ENCODE data around the gene DRGX.

DRGX gene

DNA sequence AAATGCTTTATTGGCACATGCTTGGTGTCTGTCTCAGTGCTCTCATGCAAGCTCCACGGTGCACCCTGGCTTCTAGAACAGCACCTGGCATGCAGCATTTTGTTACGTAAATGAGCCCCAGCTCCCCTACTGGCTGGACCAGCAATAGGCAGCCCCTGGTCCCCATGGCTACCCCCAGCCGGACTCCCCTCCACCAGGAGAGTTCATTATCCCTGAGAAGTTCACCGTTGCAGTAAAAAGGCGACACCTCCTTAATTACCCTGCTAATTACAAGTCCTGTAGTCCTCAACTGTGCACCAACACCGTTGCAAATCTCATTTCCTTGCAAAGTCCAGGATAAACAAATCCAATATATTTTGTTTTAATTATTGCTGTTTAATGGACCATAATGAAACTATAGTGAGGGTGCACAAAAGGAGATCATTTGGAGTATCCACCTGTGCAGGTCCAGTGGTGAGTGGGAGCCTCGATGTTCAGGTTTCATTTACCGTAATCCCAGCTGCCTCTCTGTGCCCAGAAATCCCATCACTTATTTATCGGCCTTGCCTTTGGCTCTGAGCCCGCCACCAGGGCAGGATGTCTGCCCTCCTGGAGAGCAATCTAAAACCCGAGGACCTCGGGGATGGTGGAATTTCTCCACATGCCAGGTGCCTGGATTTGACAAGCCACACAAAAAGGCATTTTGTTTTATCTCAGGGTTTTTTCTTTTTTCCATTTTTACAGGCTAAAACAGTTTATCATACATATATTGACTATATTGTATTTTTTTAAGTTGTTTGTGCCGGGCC lies 12.8 kb upstream of the DRGX start:
- no peak for DNase-seq (ENCODE audit: low read depth in 2 of 3, low spot score in 2 of 3)

DNA sequence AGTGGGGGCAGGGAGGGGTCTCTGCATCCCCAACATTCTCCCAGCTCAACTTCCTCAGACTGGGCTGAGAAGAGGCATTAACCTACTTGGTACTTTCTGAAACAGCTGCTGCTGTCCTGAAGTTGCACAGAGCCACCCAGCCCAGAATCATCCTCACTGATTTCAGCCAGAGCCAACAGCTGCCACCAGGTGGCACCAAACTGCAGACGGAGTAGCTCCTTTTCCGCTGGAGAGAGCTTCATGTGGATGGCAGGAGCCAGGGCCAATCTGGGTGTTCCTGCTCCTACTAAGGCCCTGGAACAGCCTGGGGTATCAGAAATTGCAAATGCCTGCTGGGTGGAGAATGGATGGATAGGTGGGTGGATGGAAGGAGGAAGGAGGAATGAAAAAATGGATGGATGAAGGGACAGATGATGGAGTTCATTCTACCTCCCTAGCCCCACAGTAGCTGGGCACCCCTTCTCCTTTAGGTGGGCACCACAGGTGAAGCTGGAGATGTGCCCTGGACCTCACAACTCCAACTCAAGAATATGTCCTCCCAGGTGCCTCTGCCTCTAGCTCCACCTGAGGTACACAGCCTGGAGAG lies 11.8 kb upstream of the DRGX start:
- peak; percentile 32 to 63 (median 50) for DNase-seq (ENCODE audit: low read depth in 2 of 3, low spot score in 2 of 3)

DNA sequence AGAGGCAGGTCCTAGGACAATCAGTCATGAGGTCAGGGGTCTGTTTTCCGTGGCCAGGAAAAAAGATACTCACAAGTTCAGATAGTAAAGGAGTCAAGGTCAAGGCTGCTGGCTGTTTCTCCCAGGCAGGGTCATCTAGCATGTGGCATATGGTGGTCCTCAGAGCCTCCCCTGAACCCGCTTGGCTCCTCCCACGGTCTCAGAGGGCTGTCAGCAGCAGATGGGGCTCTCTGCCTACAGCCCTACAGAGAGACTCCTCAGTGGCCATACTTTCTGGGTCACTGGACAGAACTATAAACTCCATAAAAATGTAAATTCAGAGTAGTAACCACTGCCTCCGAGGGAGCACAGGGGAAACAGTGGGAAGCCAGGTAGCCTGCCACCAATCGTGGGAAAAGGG lies 11.3 kb upstream of the DRGX start:
- DNase-seq (ENCODE audit: low read depth in 2 of 3, low spot score in 2 of 3) = no peak

DNA sequence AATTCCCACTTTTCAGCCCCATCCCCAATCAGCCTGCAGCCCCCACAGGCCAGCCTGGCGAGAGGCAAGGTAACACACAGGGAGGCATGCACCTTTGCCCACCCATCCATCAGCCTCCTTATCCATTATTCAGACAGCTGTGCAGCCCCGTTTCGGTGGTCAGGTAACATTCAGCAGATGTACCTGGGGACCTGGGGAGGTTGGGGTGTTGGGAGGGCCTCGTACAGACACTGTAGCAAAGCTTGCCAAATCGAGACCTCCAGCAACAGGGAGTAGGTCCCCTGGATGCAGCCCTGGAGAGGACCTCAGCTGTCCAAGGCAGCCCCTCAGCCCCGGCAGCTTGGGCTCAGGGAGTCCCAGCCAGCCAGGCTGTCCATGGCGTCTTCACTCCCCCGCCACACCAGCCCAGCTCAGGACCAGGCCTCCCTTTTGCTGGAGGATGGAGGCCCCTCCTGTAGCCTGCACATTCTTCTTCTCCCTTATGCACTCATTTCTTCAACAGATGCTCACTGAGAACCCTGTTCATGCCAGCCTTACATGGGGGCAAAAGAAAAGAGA lies 8.5 kb upstream of the DRGX start:
- no peak for DNase-seq (ENCODE audit: low read depth in 2 of 3, low spot score in 2 of 3)

DNA sequence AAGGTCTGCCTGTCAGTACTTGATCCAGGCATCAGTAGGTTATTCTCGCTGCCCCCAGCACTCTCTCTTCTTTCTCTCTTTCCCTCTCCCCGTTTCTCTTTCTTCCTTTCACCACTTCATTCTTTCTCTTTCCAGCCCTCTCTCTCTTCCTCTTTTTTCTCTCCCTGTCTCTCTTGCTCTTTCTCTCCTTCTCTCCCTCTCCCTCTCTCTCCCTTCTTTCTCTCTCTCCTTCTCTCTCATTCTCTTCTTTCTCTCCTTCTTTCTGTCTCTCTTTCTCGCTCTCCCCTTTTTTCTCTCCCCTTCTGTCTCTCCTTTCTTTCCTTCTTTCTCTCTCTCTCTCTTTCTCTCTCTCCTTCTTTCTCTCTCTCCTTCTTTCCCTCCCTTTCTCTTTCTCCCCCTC lies 7.5 kb upstream of the DRGX start:
- DNase-seq (ENCODE audit: low read depth in 2 of 3, low spot score in 2 of 3) = no peak

DNA sequence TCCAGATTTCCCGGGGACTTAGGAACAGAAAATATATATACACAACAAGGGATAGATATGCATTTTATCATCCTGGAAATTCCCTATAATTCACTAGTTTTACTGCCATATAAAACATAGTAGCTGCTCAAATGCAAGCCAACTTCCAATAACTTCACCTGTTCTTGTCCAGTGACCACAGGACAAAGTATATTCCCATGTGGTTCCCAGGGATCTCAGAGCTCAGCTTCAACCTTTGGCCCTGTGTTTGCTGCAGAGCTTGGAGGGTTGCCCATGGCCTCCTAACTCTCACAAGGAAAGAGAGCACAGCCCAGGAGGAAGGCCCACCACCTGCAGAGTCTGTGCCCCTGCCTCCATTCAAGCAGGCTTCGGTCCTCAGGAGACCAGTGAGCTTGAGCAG lies 4.5 kb upstream of the DRGX start:
- DNase-seq (ENCODE audit: low read depth in 2 of 3, low spot score in 2 of 3) = no peak

DNA sequence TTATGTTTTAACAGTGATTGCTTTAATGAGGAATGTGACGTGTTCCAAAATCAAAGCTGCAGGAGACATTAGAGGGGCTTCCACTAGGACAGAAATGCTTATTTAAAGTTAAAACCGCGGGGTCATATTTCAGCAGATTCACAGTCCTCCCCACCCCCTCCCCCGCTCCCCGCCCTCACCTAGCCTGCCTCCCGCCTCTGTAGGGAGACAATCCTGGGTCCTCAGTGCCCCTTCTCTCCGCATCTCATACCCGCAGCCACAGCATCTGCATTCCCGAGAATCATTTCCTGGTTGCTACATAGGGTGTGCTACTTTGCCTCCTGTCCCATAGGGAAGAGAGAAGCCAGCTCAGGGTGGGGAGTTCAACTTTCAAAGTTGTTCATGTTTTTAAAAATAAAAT lies 3.1 kb upstream of the DRGX start:
- no peak for DNase-seq (ENCODE audit: low read depth in 2 of 3, low spot score in 2 of 3)

DNA sequence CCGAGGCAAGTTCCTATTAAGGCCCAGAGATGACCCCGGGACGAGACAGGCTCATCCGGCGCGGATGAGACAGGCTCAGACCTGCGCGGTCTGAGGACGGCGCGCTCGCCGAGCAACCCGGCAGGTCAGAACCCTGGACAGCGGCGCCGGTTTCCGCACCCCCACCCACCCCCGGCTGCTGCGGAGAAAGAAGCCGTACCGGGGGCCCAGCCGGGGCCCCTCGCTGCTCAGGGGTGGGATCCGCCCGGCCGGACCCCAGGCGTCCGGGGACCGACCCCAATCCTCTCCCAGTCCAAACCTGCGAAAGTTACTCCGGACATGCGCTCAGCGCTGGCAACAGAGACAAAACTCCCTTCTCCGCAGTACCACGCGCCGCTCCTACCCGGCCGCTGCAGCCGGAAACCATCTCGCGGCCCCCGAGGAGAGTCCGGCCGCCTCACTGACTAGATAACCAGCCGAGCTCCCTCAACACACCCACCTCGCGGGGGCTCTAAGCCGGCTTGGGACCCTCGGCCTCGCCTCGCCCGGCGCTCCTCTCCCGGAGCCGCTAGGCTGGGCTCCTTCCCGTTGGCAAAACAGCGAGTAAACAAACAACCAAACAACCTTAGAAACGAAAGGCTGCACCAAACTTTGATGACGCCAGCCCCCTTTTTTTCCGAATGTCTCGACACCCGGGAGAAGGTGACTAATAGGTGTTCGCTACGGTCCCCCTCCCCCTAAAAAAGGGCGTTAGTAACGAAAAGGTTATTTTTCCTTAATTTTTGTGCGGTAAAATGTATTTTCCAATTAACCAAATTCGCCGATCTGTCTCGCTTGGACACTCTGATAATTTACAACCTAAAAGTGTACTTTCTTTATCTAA lies 2.3 kb upstream of the DRGX start:
- DNase-seq (ENCODE audit: low read depth in 2 of 3, low spot score in 2 of 3) = peak in 2 of 3 experiments; percentile 28 to 35

DNA sequence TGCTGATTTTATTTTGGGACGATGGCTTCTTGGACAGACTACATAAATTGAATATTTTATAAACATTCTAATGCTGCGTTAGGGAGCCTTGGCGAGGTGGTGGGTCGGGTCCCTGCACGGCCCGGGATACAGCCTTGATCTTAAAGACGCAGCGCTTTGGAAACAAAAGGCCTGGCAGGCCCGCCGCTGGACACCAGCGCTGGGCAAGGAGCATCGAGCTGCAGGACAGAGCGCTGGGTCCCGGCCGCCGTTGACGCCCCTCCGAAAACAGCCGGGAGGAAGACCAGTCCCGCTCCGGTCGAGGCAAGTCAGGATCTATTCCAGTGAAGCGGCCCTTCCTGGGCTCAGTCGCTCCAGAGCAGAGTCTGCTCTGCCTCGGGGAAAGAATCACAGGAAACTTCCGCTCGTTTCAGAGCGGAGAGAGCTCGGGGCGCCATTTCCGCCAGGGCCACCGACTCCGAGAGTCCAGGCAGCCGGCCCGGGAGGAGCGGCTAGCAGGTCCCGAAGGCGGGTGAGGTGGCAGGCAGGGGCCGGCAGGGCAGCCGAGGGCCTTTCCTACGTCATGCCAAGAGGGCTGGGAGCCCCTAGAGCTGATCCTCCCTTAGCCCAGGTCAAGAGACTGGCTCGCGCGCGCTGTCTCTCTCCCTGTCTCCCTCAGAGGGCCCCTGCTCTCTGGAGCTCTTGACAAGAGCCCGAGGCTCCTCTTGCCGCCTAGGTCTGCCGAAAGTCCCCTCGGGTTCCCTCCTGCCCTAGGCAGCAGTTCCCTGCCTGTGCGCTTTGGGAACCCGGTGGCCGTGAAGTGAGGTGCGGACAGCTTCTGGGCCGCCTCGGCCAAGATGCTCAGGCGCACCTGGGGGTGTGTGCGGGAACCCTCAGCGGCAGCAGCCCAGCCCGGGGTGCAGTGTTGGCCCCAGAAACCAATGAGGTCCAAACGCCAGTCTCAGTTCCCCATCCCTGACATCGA lies 1.4 kb upstream of the DRGX start:
- no peak for DNase-seq (ENCODE audit: low read depth in 2 of 3, low spot score in 2 of 3)

DNA sequence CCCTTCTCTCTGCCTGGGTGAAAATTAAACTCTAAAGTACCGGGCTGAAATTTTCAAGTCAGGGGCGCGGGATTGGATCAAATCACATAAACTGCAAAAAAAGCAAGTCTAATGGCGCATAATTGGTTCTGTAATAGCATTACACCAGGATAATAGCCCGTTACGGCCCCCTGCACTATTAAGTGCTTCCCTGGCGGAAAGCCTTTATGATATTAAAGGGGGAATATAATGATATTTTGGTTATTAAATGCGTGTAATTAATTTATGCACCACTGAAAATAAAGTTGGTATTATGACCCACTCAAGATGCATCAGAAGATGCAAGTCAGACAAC lies 744 bp upstream of the DRGX start:
- DNase-seq (ENCODE audit: low read depth in 2 of 3, low spot score in 2 of 3) = no peak

DNA sequence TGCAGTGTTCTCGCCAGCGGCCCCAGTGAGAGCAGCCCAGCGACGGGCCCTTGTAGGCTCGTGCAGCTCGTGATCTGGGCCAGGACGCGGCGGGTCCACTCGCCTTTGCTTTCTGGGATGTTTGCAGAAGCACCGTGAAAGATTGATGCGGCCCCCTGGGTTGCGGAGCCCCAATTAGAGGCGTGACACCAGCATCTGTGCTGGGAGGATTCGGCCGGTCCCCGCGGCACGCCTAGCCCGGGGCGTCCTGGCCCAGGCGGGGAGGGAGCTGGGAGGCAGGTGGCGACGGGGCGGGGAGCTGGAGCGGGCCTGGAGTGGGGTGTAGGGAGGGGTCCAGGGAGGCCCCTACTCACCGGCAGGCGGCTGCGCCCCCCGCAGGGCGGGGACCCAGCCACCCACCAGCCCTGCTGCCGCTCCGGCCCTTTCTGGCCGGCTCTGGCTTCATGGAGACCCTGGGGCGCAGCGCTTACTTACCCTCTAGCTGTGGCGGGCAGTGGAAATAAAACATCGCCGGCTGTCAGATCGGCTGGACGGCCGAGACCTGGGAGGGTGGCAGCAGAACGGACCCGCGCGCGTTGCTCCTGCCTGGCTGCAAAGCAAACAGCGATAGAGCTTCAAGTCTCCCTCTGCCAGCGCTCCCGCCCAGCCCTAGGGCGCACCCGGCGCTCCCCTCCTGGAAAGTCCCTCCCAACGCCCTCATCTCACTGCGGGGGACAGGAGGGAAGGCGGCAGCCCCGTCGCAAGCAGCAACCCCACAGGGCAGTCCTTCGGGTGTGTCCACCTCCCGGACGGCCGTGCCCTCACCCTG lies 752 bp downstream of the DRGX start:
- no peak for DNase-seq (ENCODE audit: low read depth in 2 of 3, low spot score in 2 of 3)

DNA sequence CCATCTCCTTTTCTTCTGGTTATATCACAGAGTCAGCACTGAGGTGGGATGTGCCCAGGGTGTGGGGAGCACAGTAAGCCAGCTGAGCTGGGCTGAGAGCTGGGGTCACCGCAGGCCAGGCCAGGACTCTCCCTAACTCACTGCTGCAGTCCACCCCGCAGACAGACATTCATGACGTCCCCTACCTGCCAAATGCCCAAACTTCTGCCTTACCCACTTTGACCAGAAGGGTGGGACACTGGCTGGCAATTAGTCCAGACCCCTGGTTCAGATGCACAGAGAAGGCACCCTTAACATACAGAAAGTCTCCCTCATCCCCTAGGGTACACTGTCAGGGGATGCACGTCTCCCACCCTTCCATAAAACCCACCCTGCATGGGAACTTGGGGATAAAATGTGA lies 2.1 kb downstream of the DRGX start:
- no peak for DNase-seq (ENCODE audit: low read depth in 2 of 3, low spot score in 2 of 3)

DNA sequence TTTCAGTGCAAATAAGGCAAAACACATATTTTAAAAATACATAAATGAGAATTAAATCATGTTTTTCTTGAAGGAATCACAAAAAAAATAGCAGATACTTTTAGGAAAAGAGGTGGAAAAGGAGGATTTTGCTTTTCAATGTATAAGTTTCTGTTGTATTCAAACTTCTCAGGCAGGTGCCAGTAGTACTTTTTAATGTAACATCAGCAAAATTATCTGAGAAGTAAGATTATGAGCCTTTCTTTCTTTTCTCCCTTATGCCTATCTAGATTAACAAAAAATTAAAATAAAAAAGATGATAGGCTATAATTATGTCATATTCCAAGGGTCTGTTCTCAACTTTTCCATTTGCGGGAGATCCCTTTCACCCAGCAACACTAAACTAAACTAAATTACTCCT lies 2.6 kb downstream of the DRGX start:
- no peak for DNase-seq (ENCODE audit: low read depth in 2 of 3, low spot score in 2 of 3)

DNA sequence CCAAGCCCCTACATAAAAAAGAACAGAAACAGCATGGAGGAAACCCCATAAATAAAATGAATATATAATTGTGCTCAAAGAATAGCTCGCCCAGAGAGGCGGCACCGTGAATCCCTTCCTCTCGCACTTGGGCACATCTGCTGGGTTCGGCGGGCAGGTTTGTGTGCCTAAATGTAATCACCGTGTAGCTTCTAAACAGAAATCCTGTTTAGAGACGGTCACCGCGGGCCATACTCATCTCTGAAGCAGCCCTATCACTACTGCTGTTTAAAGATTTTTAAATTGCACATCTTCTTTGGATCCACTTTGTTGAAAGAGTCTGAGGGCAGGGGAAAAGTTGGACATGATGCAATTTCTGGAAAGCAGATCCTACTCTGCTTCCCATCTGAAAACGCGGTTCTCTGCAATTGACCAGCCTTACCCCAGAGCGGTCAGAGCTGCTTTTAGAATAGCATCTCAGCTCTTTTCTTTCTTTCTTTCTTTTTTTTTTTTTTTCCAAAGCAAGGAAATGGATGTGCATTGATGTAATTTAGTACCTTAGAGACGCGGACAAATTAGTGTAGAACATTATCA lies 6.4 kb downstream of the DRGX start:
- no peak for DNase-seq (ENCODE audit: low read depth in 2 of 3, low spot score in 2 of 3)

DNA sequence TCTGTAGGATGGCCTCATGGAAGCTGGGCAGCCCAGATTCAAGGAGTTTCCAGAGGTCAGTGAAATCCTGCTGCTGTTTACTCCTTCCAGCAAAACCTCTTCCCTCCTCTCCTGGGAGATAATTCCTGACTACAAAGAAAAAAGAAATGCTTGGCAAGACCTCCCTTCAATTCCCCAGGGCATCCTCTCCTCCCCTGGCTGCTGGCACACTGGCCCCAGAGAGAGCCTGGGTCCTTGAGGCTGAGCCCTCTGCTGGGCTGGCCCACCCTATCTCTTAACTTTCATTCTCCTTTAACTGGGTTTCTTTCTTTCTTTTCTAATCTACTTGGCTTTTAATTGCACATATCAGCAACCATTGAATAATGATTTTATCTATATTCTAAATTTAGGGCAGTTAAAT lies 7.7 kb downstream of the DRGX start:
- no peak for DNase-seq (ENCODE audit: low read depth in 2 of 3, low spot score in 2 of 3)

DNA sequence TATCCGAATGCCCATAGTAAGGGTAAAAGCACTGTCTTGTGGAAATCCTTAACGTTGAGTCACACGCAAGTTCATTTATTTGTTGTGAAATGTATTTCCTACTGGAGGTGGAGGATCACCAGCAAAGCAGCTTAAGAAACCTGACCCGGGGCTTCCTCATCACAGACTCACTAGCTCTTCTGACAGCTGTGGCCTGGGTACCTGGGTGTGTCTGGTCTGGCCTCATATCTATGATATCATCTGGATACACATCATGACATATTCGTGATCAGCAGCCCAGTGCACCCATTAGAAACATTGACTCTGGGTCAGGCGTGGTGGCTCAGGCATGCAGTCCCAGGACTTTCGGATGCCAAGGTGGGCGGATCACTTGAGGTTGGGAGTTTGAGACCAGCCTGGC lies 8.8 kb downstream of the DRGX start:
- DNase-seq (ENCODE audit: low read depth in 2 of 3, low spot score in 2 of 3) = no peak

DNA sequence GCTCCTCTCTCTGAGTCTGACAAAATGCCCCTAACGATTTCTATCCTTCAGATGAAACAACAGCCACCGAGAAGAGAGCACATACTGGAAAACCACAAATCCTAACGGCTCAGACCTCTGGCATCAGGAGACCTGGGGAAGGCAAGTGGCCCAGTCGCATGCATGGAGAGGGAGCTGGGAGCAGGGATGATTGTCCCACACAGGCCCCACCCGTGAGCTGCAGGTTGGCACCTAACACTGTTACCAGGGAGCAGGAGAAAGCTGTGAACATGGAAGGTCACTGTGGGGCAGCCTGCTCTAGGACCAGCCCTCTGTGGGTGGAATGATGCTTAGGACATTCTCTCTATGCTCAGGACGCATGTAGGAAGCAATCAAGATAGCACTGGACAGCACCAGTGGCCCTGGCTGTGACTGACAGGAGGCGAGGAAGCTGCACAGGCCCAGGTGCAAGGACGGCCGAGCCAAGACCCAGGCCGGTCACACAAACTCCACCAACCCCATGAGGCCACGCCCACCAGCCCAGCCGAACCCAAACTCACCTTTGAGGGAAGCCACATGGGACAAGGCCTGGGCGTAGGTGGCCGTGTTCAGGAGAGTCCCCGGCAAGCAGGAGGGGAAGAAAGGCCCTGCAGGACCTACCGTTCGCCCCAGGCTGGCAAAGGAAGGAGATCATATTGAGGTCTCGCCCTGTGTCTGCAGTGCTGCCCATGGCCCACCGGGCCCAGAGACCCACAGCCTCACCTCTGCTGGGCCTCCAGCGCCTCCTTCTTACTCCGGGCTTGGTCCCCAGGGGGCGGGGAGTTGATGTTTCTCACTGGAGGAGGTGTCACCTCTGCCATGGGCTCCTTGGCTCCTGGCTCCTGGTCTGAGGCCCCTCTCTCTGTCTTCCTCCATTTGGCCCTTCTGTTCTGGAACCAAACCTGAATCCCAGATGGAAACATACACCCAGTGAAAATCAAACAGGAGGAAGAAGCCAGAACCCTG lies 9.7 kb downstream of the DRGX start:
- no peak for DNase-seq (ENCODE audit: low read depth in 2 of 3, low spot score in 2 of 3)

DNA sequence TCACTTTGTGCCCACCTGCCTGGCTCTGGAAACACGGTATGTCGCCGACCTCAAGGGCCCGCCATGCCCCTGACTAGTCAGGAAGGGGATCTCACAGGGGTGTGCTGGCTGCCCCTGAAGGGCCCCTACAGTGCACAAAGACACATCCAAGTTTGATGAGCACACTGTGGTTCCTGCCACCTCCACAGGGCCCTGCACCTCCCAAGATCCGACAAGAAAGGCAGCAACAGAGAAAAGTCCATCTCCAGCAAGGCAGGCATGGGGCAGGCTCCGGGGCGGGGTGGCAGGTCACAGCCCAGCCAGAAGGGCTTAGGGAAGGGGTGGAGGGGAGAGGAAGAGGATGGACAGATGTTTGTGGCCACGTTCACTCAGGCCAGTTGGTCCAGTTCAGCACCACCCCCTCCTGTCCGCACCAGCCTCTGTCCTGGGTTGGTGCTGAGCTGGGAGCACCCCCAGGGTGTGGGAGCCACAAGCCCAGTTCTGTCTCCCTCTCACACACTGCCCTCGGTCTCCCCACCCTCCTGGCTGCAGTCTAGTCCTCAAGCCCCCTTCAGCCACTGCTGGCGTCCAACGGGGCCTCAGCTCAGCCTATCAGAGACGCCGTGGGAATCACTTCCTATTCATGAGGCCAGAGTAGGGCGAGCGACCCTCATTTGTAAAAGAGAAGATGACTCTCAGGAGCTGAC lies 11.5 kb downstream of the DRGX start:
- no peak for DNase-seq (ENCODE audit: low read depth in 2 of 3, low spot score in 2 of 3)
